HAP-1 (cell line): Measurements from ENCODE around the gene PLEKHA4.

Experiments
- DNase-seq, 2 experiments: peaks; one replicate each; pipeline ENCODE4 v3.0.0-alpha.2; 2016 to 2020; ENCODE audit warnings: low spot score in 2 of 2
- H3K27me3 ChIP-seq: fragments of 250-450 bp; sonication (Bioruptor Pico); 2 replicates; pipeline ENCODE4 v1.5.1; 2020; ENCODE audit warnings: low read depth, mild to moderate bottlenecking, moderate library complexity
- H3K36me3 ChIP-seq: fragments of 250-450 bp; sonication (Bioruptor Pico); replicated peaks from 2 replicates; pipeline ENCODE4 v1.5.1; 2020; ENCODE audit warnings: mild to moderate bottlenecking
- H3K4me1 ChIP-seq: fragments of 250-450 bp; sonication (Bioruptor Pico); 2 replicates; pipeline ENCODE4 v1.5.1; 2020; ENCODE audit warnings: mild to moderate bottlenecking
- H3K4me3 ChIP-seq: fragments of 250-450 bp; sonication (Bioruptor Pico); 2 replicates; pipeline ENCODE4 v1.5.1; 2020; ENCODE audit warnings: mild to moderate bottlenecking, moderate library complexity
- H3K9me3 ChIP-seq: fragments of 250-450 bp; sonication (Bioruptor Pico); 2 replicates; pipeline ENCODE4 v1.5.1; 2020; ENCODE audit warnings: mild to moderate bottlenecking, moderate library complexity
- in situ Hi-C: fragments of 300-500 bp; cut with MboI; formaldehyde crosslinking; loops from 3 replicates; pipeline ENCODE4 v1.14.3; 2020; ENCODE audit warnings: low sequenced_read_pairs, inconsistent platforms, mixed read lengths

Gene PLEKHA4

DNA sequence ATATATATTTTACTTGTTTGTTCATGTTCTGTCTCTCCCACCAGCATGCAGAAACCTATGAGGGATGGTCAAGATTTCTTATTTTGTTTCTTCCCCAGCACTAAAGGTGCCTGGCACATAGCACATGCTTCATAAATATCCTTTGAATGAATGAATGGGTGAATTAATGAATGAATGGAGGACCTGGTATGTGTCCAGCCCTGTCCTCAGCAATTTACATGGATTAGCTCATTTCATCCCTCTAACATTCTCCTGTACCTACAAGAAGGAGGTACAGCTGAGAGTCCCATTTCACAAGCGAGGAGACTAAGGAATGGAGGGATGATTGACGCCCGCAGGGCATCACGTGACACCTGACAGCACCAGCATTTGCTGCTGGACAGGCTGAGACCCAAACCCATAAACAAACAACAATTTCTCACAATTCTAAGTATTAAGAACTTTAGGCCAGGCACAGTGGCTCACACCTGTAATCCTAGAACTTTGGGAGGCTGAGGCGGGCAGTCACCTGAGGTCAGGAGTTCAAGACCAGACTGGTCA lies 50.8 kb downstream of the PLEKHA4 start:
- H3K9me3 ChIP-seq: no peaks in the 10 kb centered on the region
- H3K36me3 ChIP-seq: no peaks in the 10 kb centered on the region
- H3K27me3 ChIP-seq: no peaks in the 10 kb centered on the region
- in situ Hi-C loops: no loop called here
- H3K4me3 ChIP-seq: no peak overlapping the region
- H3K4me1 ChIP-seq: peaks cover 5% of the 10 kb centered on the region
- DNase-seq: no peak

DNA sequence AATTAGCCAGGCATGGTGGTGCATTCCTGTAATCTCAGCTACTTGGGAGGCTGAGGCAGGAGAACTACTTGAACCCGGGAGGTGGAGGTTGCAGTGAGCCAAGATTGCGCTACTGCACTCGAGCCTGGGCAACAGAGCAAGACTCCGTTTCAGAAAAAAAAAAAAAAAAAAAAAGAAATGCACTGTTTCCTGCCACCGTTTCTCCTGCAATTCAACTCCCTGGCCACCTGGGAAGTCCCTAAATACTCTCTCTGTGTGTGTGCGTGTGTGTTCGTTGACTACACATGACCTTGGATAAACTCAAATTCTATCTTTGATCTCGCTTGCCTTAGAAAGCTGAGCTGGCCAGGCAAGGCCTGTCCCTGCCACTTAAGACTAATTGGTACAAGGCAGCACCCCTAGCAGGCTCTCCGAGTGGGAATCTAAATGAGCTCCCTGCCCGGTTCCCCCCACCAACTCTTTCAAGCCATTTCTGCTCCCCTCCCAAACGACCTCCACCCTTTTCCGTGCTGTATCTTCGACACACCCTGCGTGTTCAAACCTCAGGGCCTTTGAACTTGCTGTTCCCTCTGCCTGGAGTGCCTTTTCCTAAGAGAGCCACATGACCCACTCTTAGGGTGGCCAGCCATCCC lies 52.4 kb downstream of the PLEKHA4 start:
- no peak for DNase-seq
- Histone ChIP-seq H3K9me3 (no peaks in the 10 kb centered on the region), H3K36me3 (no peaks in the 10 kb centered on the region), H3K4me3 (no peak overlapping the region), H3K27me3 (no peaks in the 10 kb centered on the region), H3K4me1 (peaks cover 17% of the 10 kb centered on the region)
- in situ Hi-C loops: no loop called here

DNA sequence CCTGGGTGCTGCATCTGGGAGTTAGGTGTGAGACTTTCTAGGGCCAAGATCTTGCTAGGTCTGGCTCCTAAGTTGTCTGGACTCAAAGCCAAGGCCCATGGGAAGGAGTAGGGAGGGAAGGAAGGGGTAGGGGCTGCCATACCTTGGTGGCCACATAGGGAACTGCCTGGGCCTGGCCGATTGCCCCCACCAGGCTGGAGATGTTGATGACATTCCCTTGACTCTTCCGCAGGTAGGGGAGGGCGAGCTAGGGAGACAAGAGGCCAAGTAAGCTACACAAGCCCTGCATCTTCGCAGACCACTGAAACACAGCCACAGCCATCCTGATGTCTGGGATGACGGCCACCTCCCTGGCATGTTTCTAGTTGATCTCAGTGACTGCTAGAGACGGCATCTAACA lies 53.5 kb downstream of the PLEKHA4 start:
- H3K36me3 ChIP-seq: no peaks in the 10 kb centered on the region

DNA sequence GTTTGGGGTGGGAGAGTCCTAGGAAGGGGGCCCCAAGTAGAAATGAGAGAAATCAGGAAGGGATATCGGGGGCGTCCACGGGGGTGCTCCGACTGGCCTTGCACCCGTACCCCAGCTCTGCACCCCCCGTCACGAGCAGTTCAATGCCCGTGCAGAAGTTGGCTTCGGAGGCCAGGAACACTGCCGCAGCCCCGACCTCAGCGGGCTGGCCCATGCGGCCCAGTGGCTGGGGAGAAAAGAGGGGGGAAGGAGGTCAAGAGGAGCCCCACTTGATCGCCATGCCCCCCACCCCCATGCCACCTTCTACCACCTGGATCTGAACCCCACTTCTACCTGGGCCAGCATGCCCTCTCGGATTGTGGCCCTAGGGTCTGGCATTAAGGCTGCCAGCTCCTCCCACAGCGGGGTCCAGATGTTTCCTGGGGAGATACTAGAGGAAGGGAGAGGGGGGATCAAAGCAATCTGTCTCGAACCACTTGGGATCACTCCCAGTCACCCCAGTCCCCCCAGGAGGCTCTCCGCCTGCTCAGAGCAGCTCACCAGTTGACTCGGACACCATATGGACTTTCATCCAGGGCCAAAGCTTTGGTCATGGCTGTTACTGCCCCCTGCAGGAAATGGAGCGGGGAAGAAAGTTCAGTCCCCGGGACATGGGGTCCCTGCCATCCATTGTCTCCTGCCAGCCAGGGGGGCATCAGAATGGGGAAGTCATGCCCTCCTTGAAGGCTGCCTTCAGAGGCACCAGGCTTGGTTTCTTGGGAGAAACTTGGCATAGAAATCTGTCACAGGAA lies 55.1 kb downstream of the PLEKHA4 start:
- Histone ChIP-seq H3K36me3 (no peaks in the 10 kb centered on the region), H3K4me3 (no peak overlapping the region), H3K4me1 (peaks cover 17% of the 10 kb centered on the region), H3K27me3 (no peaks in the 10 kb centered on the region), H3K9me3 (no peaks in the 10 kb centered on the region; the same call in 1 of the 2 replicates)
- in situ Hi-C loops: no loop called here
- peak in 1 of 2 experiments; percentile 31 for DNase-seq

More for the DNA sequence above, 53.5 kb downstream of the PLEKHA4 start:
- DNase-seq: no peak
- no peaks in the 10 kb centered on the region for H3K27me3 ChIP-seq
- no peak overlapping the region for H3K4me3 ChIP-seq
- in situ Hi-C loops: no loop called here
- H3K4me1 ChIP-seq: peaks cover 17% of the 10 kb centered on the region
- H3K9me3 ChIP-seq: no peaks in the 10 kb centered on the region

DNA sequence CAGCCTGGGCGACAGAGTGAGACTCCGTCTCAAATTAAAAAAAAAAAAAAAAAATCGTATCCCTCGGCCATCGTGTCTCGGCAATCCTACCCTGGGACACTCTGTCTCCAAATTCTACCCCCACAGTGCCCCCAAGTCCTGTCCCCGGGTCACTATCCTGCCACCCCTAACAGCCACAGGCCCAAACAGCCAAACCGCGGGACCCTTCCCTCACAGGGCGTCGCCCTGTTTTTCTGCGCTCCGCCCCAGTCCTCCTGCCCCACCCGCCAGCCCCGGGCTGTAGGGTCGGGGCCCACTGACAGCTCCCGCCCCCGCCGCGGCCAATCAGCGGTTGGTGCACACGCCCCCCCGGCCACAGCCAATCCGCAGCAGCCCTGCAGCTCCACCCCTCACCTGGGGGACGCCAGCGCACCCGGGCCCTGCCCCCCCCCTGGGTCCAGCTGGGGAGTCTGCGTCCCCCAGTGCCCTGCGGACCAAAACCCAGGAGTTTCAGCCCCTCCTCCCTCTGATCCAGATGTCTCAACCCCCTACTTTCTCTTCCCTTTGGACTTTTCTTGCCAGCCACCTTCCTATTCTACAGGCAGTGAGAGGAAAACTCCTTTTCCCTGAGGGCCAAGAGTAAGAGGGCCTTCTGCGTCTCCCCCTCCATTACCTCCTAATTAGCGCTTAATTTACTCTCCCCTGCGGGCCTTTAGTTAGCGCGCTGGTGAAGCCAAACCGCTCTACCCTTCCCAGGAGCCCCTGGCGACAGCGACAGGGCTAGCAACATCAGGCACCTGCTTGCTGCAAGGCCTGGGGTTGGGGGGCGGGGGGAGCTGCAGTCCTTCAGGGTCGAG lies 56.1 kb downstream of the PLEKHA4 start:
- no peaks in the 10 kb centered on the region for H3K27me3 ChIP-seq
- H3K4me3 ChIP-seq: peak overlapping the region; percentile 52
- H3K4me1 ChIP-seq: peaks cover 17% of the 10 kb centered on the region
- H3K9me3 ChIP-seq: no peaks in the 10 kb centered on the region; the same call in 1 of the 2 replicates
- DNase-seq: peak; percentile 88 to 94
- in situ Hi-C loops: no loop called here
- H3K36me3 ChIP-seq: peaks cover 1% of the 10 kb centered on the region

DNA sequence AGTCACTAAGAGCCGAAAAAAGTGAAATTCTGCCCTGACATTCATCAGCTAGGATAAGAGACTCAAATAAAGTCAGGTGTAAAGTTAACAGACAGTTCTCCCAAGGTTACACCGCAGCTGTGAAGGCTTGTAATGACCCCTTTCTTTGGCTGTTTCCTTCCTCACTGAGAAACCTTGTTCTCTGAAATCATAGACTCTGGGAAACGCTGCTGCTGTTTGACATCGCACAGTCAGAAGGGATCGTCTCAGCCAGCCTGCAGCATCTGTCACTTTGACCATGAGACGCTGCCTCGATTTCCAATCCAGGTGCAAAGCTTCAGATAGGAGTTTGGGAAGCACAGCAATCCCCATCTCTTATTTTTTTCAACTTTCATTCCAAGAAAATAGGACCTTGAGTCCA lies 58.3 kb downstream of the PLEKHA4 start:
- DNase-seq: no peak
- in situ Hi-C loops: no loop called here

DNA sequence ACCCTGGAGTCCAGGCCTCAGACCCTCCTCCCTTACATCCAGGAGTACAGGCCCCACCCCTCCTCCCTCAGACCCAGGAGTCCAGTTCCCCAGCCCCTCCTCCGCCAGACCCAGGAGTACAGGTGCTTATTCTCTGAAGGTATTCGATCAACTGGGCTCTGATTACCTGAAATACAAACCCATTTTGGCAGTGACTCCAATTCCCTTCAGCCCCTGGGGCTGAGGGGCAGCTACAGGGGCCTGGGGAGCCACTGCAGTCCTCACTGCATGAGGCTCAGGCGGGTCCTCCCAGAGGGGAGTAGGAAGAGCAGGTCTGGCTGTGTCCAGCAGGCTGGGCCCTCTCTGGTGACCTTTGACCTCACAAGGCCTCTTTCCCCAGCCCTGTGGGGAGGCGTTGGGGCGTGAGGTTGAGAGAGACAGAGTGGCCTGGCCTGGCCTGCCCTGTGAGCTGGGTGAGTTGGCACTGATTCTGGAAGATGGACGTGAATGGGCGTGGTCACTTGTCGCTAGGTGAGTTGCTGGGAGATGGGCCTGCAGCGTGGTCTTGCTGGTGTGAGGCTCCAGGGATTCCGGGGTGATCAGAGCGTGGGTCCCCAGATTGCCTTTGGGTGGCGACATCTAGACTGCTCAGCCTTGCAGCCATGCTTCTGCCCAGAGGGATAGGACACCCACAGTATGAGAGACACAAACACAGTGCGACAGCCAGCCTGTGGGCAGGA lies 60.7 kb downstream of the PLEKHA4 start:
- Histone ChIP-seq H3K9me3 (no peaks in the 10 kb centered on the region; the same call in 1 of the 2 replicates), H3K36me3 (peaks cover 12% of the 10 kb centered on the region), H3K27me3 (no peaks in the 10 kb centered on the region), H3K4me1 (peaks cover 14% of the 10 kb centered on the region), H3K4me3 (no peak overlapping the region)
- DNase-seq: no peak
- in situ Hi-C loops: no loop called here

More for the DNA sequence above, 58.3 kb downstream of the PLEKHA4 start:
- Histone ChIP-seq H3K9me3 (no peaks in the 10 kb centered on the region; the same call in 1 of the 2 replicates), H3K4me3 (peak overlapping the region; percentile 52), H3K36me3 (peaks cover 12% of the 10 kb centered on the region), H3K27me3 (no peaks in the 10 kb centered on the region), H3K4me1 (peaks cover 17% of the 10 kb centered on the region)

DNA sequence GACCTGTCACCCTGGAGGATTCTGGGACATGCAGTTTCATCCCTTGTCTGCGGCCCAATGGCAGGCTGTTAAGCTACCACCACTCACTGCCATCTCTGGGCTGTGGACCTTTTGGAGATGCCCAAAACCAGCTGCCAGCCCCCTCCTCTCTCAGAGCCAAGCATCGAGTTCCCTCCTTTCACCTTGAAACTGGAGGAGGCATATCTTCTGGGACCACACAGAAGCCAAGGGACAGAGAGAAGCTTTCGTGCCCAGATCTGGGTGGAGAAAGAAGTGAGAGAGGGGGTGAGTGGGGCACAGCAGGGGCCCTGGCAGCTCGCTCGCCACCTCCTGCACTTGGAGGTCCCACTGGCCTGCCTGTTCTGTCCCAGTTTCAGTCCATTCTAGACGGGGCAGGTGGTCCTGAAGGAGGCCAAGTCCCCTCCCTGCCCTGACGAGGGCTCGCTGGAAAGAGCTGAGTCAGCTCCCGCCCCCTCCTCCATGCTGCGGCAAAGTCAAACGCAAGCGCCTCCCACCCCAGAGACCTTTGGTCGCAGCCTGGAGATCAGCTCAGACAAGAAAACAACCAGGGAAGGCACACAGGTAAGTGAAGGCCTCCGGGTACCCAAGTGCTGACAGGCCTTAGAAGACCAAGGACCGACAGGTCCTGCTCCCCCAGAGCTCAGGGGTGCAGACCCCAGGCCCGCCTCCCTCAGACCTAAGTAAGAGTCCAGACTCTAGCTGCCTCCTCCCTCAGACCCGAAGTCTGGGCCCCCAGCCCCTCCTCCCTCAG lies 61.4 kb downstream of the PLEKHA4 start:
- DNase-seq: peak in 1 of 2 experiments; percentile 64
- H3K4me3 ChIP-seq: no peak overlapping the region
- peaks cover 7% of the 10 kb centered on the region for H3K4me1 ChIP-seq
- no peaks in the 10 kb centered on the region; the same call in 1 of the 2 replicates for H3K9me3 ChIP-seq
- H3K36me3 ChIP-seq: peaks cover 12% of the 10 kb centered on the region
- no peaks in the 10 kb centered on the region for H3K27me3 ChIP-seq
- in situ Hi-C loops: no loop called here

DNA sequence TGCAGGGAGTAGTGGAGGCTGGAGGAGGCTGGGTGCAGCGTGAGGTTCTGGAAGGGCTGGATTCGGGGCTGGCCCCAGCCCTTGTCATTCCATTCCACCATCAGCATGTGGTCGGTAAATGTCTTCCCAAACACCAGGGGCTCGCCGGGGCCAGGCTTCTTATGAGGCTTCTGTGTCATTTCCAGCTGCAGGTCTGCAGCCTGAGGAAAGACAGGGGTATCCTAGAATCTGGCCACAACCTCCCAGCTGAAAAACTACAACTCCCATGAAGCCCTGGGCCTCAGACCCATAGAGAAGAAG lies 61.9 kb downstream of the PLEKHA4 start:
- in situ Hi-C loops: no loop called here
- peak in 1 of 2 experiments; percentile 34 for DNase-seq
- H3K27me3 ChIP-seq: no peaks in the 10 kb centered on the region
- H3K4me1 ChIP-seq: peaks cover 1% of the 10 kb centered on the region
- peaks cover 12% of the 10 kb centered on the region for H3K36me3 ChIP-seq
- no peaks in the 10 kb centered on the region; the same call in 1 of the 2 replicates for H3K9me3 ChIP-seq
- no peak overlapping the region for H3K4me3 ChIP-seq

DNA sequence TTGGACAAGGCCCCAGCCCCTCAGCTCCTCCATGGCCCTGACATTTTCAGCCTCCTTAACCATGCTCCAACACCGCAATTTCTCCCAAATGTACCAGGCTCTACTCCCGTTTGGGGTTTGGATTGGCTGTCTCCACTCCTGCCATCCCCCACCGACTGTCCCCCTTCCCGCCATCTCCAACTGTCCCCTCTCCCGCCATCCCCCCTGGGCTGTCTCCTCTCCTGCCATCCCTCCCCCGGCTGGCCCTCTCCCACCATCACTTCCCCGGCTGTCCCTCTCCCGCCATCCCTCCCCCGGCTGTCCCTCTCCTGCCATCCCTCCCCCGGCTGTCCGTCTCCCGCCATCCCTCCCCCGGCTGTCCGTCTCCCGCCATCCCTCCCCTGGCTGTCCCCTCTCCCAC lies 63.0 kb downstream of the PLEKHA4 start:
- no peak overlapping the region for H3K4me3 ChIP-seq
- H3K4me1 ChIP-seq: no peaks in the 10 kb centered on the region; the same call in 1 of the 2 replicates
- H3K27me3 ChIP-seq: no peaks in the 10 kb centered on the region
- no peaks in the 10 kb centered on the region; the same call in 1 of the 2 replicates for H3K9me3 ChIP-seq
- in situ Hi-C loops: no loop called here
- peaks cover 12% of the 10 kb centered on the region for H3K36me3 ChIP-seq
- no peak for DNase-seq

DNA sequence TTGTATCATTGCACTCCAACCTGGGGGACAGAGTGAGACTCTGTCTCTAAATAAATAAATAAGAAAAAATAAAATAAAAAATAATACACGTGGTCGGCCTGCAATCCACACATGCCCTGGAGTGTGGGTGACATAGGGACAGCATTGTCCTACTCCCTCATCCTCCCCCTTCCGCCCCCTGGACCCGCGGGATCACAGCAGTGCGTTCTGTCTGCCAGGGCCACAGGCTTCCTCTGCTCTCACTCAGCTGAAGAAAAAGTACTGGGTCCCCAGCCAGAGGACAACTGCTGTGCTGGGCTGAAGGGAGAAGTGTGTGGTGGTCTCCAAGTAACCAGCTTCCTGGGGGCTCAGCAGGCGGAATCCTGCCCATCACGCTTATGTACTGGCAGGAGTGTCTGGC lies 63.9 kb downstream of the PLEKHA4 start:
- Histone ChIP-seq H3K4me3 (no peak overlapping the region), H3K4me1 (no peaks in the 10 kb centered on the region; the same call in 1 of the 2 replicates), H3K9me3 (no peaks in the 10 kb centered on the region; the same call in 1 of the 2 replicates), H3K27me3 (no peaks in the 10 kb centered on the region), H3K36me3 (peaks cover 12% of the 10 kb centered on the region)
- DNase-seq: no peak
- in situ Hi-C loops: no loop called here

DNA sequence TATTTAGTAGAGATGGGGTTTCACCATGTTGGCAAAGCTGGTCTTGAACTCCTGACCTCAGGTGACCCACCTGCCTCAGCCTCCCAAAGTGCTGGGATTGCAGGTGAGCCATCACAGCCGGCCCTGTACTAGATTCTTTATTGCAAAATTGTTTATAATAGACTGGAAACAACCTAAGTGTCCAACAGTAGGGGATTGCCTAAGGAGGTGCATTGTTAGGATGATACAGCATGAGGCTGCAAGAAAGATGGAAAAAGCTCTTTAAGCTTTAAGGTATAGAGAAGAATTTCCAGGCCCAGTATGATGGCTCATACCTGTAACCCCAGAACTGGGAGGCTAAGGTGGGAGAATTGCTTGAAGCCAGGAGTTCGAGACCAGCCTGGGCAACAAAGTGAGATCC lies 65.8 kb downstream of the PLEKHA4 start:
- Histone ChIP-seq H3K36me3 (peaks cover 12% of the 10 kb centered on the region), H3K4me3 (no peak overlapping the region), H3K4me1 (no peaks in the 10 kb centered on the region), H3K9me3 (no peaks in the 10 kb centered on the region), H3K27me3 (no peaks in the 10 kb centered on the region)
- in situ Hi-C loops: no loop called here
- no peak for DNase-seq
